ENCODE results near the gene TENM3. TPM values are rescaled to one million over a fixed set of nuclear protein-coding genes. Genes with fewer than 3 reads are reported as not detected.
A peak's percentile ranks its signal among the peaks of the same experiment; 100 is the strongest.

The TENM3 gene
- total RNA-seq, 4 donors from 2014 or later, result 0.69 to 8.2 (median 2.3) TPM

GRCh38 chr4:182555997-182556418 lies 312.8 kb downstream of the TENM3 start:
- peak in 1 of 2 donors; percentile 16 for DNase-seq (ENCODE audit: low spot score in 2 of 2)
- TF ChIP-seq POLR2A (IDR thresholded peaks at IDR 0.05), result no peak
- TF ChIP-seq CTCF (IDR thresholded peaks at IDR 0.05), result no peak
- no peak overlapping the region for H3K4me3 ChIP-seq (ENCODE audit: low read depth, poor library complexity, severe bottlenecking)
- intact Hi-C loops (cut with DNase I; ENCODE audit: low total_unique reads), result no loop called here
- WGBS, 2 donors, result 35 to 36% methylated on average over 1 of the region's 1 CpG

- no peak overlapping the region for H3K4me3 ChIP-seq (ENCODE audit: low read depth, poor library complexity, severe bottlenecking)
- WGBS, 2 donors, result 80% methylated on average over 3 of the region's 3 CpGs
- intact Hi-C loops (cut with DNase I; ENCODE audit: low total_unique reads), result no loop called here
- TF ChIP-seq CTCF (IDR thresholded peaks at IDR 0.05) (no peak), POLR2A (IDR thresholded peaks at IDR 0.05) (no peak)
- no peak for DNase-seq (ENCODE audit: low spot score in 2 of 2)
Observed at GRCh38 chr4:182556580-182556979, 313.4 kb downstream of the TENM3 start.

GRCh38 chr4:182560358-182560757 lies 317.2 kb downstream of the TENM3 start:
- WGBS, 2 donors, result 58 to 68% methylated on average over 4 of the region's 4 CpGs
- intact Hi-C loops (cut with DNase I; ENCODE audit: low total_unique reads), result no loop called here

GRCh38 chr4:182562350-182562749 lies 319.1 kb downstream of the TENM3 start:
- 84 to 86% methylated on average over 3 of the region's 3 CpGs for WGBS, 2 donors
- intact Hi-C loops (cut with DNase I; ENCODE audit: low total_unique reads), result no loop called here
- no peak for TF ChIP-seq CTCF (IDR thresholded peaks at IDR 0.05)
- TF ChIP-seq POLR2A (IDR thresholded peaks at IDR 0.05), result no peak
- H3K4me3 ChIP-seq (ENCODE audit: low read depth, poor library complexity, severe bottlenecking), result no peak overlapping the region
- DNase-seq (ENCODE audit: low spot score in 2 of 2), result no peak

More at GRCh38 chr4:182560358-182560757, 317.2 kb downstream of the TENM3 start:
- H3K4me3 ChIP-seq (ENCODE audit: low read depth, poor library complexity, severe bottlenecking), result no peak overlapping the region
- no peak for DNase-seq (ENCODE audit: low spot score in 2 of 2)
- no peak for TF ChIP-seq POLR2A (IDR thresholded peaks at IDR 0.05)
- no peak for TF ChIP-seq CTCF (IDR thresholded peaks at IDR 0.05)

GRCh38 chr4:182564724-182565369 lies 321.6 kb downstream of the TENM3 start:
- DNase-seq (ENCODE audit: low spot score in 2 of 2), result no peak
- H3K4me3 ChIP-seq (ENCODE audit: low read depth, poor library complexity, severe bottlenecking), result no peak overlapping the region
- no peak for TF ChIP-seq CTCF (IDR thresholded peaks at IDR 0.05)
- no peak for TF ChIP-seq POLR2A (IDR thresholded peaks at IDR 0.05)
- 64 to 74% methylated on average over 4 of the region's 4 CpGs for WGBS, 2 donors
- intact Hi-C loops (cut with DNase I; ENCODE audit: low total_unique reads), result no loop called here

GRCh38 chr4:182567119-182567518 lies 323.9 kb downstream of the TENM3 start:
- no peak for DNase-seq (ENCODE audit: low spot score in 2 of 2)
- intact Hi-C loops (cut with DNase I; ENCODE audit: low total_unique reads), result no loop called here
- TF ChIP-seq POLR2A (IDR thresholded peaks at IDR 0.05), result no peak
- no peak for TF ChIP-seq CTCF (IDR thresholded peaks at IDR 0.05)
- WGBS, 2 donors, result 72 to 90% methylated on average over 6 of the region's 6 CpGs
- no peak overlapping the region for H3K4me3 ChIP-seq (ENCODE audit: low read depth, poor library complexity, severe bottlenecking)

All from lower leg skin (tissue), 4 donors.